T-helper 2 cell (primary cell): ENCODE results near the gene HIVEP3.

ENCODE experiments used
- DNase-seq, 5 experiments: peaks; one replicate each; pipeline versions ENCODE4 v3.0.0 to v3.0.0-alpha.2; 2012 to 2022

The HIVEP3 gene

DNA sequence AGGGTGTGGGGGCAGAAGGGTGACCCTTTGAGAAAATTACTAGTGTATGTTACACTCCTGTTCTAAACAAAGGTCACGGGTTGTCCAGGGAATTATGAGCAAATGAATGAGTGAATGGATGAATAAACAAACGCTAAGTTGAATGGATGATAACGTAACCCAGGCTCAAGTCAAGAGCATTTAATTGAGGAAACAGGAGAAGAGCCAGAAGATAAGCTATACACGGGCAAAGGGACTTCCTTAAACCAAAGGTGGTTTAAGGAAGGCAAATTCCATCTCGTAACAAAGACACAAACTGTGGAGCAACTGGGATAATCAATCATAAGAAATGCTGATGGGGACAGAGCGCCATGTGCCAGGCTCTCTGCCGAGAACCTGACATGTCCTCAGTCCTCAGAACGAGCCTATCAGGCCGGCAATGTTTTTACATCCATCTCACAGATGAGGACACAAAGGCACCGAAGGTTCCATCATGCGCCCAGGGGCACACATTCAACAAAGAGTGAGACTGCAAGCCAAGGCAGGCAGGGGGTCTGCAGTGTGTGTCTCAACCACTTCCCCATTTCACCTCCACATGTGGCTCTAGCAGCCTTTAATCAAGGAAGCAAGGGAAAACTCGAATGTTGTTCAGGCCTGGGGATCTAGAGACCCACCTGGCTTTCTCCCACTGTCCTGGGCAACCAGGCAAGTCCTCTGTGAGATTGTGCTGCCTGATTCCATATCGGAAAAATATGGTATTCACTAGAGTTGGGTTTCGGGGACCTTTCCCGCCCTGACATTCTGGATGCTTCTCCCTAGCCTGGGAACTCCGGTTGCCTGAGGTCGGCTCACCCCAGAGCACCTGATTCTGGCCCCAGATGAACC, 307.4 kb downstream of the HIVEP3 start:
- DNase-seq, result no peak

DNA sequence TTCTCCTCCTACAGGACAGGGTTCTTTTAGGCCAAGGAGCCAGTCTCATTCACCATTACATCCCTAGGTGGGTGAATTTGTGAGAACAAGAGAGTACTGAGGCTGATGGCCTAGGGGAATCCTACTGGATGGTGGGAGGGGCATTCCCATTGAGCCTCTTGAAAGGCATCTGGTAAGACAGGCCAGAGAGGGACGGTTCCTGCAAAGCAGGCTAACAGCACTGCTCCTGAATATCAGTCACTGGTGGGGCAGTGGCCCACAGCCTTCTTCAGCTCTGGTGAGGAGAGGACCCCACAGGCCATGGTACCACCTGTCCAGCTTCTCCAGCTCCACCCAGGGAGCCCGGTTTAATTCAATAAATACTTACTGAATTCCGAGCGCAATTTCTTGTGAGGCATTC, 308.4 kb downstream of the HIVEP3 start:
- DNase-seq, result no peak

DNA sequence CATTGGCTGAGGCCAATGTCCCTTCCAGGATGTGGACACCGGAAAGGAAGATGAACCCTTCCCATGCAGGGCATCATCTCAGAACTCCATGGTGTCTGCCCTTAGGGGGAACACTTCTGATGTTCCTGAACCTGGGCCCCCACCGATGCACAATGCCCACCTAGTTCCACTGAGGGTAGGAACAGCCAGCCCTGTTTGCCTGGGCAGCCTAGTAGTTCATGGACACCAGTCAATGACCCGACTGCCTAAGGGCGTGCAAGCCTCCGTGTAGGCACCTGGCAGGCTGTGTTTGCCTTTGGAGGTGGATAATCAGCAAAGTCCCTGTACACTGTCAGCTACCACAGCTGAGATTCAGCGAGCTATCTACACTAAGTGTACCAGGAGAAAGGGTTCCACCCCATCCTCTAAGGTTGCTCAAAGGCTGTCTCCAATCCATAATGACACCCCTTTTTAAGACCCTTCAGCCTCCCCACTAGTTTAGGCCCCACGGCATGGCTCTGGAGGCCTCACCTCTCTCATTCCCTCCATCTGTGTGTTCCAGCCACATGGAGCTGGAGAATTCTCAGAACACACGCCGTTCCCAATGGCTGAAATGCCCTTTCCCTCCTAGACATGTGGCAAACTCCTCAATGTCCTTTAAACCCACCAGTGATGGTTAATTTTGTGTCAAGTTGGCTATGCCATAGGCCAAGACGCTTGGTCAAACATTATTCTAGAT, 309.4 kb downstream of the HIVEP3 start:
- DNase-seq, result no peak

DNA sequence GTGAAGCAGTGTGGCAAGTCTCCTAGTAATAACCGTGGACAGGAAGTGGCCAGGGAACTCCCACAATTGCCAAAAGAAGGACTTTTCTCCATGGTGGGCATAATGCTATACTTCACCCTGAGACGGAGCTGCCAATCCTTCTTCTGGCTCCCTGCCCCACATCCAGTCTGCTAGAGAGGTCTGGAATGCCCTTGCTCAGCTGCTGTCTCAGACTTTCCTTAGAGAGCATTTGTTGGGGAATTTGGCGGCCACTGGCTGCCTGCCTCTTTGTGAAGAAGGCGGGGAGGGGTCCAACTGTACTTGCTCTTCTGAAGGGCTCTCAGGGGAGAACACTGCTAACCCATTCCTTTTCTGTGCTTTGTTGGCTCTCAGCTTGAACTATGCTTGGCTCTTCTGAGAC, 310.5 kb downstream of the HIVEP3 start:
- DNase-seq, result no peak

DNA sequence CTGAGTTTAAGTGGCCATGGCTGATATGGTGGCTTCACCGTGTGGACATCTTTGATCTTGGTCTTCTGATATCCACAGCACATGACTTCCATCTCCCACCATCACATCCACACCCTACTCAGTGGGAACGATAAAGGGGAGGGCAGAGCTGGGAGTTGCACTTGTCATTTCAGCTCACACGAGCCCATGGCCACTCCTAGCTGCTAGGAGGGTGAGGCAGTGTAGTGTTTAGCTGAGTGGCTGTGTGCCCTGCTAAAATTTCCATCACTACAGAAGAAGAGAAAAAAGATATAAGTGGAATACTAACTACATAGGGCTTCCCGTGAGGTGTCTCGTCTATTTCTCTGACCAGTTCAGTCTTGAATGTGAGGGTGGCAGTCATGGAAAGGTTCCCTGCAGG, 310.9 kb downstream of the HIVEP3 start:
- no peak for DNase-seq

DNA sequence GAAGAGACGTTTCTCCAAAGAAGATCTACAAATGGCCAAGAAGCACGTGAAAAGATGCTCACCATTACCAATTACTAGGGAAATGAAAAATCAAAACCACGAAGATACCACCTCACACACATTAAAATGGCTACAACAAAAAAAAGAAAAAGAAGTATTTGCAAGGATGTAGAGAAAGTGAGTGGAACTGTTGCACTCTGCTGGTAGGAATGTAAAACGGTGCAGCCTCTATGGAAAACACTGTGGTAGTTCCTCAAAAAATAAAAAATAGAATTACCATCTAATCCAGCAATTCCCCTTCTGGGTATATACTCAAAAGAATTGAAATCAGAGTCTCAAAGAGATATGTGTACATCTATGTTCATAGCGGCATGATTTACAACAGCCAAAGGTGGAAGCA, 318.8 kb downstream of the HIVEP3 start:
- no peak for DNase-seq

DNA sequence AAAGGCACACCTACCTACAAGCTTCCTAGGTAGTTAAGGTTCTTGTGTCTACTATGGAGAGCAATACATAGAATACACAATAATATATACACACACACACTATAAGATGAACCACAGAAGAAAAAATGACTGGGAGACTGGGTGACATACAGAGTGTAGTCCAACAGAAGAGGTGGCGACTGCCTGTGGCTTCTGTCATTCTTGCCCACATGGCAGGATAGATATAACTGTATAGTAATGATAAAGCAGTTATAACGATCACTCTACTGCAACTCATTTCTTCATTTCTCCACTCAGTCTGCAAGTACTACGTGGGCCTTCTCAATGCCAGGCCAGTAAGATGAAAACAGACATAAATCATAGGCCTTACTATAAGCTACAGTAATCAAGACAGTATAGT, 320.4 kb downstream of the HIVEP3 start:
- DNase-seq, result no peak

DNA sequence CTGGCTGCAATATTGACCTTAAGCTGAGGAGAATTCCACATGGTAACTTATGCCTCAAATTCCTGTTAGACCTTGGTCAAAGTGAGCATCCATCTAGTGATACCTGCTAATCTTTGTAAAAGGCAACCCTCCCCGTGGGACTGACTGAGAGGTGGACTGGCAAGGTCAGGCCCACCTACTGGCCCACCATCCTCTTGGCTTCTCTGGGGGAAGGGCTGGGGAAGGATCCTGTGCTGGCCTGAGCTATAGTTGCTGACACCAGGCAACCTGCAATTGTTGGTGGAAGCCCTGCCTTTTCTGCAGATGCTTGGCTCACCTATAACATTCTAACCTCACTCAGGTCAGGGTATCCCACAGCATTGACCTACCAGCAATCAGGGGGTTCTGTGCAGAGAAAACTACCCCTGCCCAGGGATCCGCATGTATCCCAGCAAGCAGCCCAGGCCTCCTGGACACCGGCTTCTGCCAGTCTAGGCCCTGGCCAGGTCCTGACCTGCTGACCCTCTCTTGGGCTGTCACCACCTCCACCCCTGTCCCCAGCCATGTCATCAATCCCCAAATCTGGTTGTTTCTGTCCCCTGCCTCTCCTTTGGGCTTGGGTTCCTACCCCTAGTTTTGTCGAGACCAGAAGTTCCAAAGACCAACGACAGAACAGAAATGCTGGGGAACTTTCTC, 326.1 kb downstream of the HIVEP3 start:
- no peak for DNase-seq

DNA sequence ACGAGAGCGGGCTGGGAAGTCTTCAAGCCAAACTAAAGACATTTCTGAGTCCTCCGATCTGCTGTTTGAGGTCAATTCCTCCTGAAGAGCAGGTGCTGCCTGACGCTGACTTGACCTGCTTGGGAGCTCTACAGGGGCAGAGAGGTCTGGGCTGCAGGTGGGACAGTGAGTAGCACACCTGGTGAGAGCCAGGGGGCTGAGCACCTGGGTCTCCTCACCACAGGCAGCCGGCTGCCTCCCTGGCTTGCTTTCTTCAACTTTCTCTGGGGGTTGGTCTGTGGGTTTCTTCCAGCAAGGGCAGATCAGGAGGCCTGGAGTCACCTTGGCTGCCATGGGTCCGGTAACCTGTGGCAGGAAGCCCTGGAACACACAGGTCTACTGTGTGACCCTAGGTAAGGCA, 326.8 kb downstream of the HIVEP3 start:
- DNase-seq, result no peak

DNA sequence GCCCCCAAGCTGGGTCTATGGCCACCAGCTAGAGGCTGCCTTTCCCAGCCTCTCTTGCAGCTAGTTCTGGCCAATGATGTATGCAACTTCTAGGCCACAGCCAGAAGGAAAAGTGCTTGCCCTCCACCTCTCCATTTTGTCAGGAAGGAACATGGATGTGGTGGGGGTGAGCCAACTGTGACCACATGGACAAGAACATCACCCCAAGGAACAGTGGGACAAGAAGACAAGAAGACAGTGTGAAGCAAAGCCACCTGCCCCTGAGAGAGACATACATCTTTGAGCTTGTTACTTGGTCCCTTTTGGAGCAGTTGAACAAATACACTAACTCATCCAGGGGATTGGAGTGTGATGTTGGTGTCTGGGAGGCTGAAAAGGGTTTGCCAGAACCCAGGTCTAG, 328.4 kb downstream of the HIVEP3 start:
- DNase-seq, result no peak

DNA sequence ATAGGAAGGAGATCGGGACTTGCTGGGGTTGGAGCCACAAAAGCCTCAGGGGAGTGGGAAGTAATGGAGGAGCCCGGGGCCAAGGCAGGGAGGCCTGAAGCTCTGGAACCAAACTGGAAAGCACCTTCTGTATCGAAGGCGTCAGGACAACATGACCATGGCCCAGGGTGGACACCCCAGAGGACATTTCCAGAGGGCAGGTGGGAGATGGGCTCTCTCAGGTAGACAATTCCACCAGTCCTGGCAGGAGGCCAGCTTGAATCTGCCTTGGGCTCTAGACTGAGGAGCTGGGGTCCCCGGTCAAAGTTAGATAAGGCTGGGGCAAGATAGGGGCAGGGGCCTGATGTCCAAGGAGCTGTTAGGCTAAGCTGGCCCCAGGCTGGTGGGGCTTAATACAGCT, 329.3 kb downstream of the HIVEP3 start:
- DNase-seq, result no peak

DNA sequence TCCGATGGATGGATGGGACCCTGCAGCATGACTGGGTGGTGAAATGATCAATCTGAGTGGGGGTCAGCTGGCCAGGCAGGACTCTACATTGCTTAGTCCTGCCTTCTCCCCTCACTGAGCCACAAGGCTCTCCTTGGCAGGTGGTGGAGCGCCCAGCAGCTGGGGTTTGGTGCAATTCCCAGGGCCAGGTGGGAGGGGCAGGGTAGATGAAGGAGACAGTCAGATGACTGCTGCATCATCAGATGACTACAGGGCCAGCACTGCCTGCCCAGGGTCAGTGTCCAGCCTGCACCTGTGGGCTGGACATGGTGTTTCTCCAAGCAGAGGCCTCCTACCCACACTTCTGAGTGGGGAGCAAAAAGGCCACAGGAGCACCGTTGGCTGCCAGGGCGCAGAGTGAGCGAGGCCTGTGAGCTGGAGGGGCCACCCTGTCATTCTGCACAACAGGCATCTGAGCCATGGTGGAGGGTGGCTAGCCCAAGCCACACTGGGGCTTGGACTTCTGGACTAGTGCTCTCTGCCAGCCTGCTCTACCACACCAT, 330.3 kb downstream of the HIVEP3 start:
- no peak for DNase-seq

DNA sequence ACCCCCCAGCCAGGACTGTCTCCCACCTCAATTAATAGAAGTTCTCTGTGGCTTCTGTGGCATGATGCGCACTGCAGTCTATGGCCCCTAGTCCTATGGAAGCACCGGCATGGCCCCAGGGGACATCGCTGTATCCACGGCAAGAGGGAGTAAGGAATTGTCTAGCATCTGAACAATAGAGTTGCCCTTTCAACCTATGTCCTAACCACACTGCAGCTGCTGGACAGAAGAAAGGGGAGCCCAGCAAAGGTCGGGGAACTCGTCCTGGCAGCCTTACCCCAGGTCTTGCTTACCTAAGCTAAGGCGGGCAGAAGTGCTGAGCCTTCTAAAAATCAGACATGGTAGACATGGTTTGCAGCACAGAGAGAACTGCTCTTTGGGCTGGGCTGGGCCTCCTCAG, 330.9 kb downstream of the HIVEP3 start:
- DNase-seq, result no peak

DNA sequence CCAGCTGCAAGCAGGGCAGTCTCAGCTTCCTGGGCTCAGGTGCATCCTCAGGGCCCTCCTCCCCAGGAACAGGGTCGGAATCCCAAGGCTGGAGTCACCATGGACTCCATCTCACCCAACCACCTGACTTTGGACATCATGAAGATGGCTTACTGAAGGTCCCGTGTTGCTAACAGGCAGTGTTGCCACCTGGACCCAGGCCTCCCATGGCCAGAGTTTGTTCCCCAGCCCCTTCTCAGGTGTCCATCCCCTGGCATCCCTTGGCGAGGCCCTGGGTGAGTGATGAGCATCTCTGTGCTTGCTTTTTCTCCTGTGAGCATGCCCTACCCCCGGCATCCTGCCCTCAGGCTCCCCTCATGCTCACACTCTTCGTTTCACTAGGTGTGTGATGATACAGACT, 332.5 kb downstream of the HIVEP3 start:
- DNase-seq, result no peak

DNA sequence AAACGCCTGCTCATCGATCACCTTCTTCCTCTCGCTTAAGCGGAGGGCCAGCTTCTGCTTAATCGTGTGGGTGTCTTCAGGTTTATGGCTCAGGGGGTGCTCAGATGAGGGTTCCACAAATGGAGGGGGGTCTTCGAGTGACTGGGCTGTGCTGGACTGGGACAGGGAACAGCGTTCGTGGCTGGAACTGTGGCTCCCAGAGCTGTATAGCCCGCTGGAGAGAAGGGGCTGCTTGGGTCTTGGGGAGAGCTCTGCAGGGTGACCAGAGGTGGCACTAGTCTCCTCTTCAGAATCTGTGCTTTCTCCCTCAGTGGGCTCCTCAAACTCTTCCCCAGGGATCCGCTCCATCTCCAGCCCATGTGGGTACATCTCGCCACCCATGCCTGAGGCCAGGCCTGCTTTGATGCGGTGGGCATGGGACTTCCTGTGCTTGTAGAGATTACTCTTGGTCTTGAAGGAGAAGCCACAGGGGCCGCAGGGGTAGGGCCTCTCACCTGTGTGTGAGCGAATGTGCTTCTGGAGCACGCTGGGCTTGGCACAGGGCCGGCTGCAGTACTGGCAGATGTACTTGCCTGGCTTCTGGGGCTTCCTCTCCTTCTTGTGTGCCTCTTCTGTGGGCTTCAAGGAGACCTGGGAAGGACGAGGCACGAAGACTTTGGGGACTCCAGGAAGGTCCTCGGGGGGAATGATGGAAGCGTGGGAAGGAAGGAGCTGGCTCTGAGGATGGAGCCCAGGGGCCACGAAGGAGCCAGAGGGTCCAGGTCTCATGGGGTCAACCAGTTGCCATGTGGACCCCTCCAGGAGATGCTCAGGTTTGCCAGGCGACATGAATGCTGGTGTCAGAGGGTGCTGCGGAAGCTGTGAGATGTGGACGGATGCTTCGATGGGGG, 334.8 kb downstream of the HIVEP3 start:
- no peak for DNase-seq

DNA sequence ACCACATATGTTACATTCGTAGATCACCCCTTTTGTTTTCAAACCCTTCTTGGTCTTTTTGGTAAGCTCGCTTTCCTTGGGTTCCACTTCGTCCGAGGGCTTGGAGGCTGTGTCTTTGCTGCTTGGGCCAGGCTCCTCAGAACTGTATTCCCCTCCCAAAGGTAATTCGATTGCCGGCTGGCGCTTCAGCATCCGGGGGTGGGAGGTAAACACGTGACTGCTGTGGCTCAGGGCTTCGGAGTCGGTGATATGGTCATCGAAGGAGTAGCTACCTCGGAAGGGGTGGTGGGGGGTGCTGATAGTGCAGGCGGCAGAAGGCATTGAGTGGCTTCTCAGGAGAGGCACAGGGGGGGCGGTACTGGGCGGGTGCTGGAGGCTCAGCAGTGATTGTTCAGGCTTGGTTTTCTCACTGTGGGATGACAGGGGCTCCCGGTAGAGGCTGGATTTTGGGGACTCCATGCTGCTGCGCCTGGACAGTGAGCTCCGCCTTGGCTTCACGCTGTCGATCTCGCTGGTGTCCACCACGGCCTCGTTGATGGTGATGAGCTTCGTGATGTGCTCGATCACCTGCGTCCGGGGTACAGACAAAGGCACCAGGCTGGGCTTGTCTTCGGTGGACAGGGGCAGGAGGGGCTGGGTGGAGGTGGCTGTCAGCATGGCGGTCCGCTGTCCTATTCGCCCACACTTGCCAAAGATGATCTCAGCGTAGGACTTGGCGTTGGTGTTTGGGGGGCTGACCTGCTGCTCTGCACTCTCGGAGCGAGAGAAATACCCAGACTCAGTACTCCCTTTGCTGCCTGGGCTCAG, 335.7 kb downstream of the HIVEP3 start:
- DNase-seq, result no peak

DNA sequence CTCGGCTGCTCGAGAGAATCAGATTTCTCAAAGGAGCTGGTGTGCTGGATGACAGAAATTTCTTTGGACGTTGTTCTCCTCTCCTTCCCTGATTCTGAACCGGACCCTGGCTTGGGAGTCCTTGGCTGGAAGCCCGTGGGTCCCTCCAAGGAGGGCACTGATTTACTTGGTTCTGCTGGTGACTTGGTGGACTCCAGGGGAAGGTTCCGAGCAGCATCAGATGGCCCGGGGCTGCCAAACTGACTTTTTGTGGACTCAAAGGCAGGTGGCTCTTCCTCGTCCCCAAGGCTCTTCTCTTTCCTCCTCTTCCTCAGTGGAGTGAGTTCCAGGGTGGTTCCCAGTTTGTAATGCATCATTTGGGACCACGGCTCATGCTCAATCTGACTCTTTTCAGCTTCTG, 336.4 kb downstream of the HIVEP3 start:
- no peak for DNase-seq

DNA sequence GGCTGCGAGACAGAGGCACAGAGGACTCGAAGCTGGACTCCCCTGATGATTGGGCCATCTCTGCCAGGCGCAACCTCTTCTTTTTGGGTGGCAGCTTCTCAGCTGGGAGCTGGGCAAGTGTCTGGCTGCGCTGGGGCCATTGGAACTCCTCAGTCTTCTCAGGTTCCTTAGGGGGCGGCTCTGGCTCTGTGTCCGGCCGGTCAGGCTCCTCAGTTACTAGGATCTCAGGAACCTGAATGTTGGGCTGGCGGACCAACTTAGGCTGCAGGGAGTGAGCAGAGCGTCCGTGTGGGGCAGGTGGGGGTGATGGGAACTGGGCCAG, 336.8 kb downstream of the HIVEP3 start:
- no peak for DNase-seq

DNA sequence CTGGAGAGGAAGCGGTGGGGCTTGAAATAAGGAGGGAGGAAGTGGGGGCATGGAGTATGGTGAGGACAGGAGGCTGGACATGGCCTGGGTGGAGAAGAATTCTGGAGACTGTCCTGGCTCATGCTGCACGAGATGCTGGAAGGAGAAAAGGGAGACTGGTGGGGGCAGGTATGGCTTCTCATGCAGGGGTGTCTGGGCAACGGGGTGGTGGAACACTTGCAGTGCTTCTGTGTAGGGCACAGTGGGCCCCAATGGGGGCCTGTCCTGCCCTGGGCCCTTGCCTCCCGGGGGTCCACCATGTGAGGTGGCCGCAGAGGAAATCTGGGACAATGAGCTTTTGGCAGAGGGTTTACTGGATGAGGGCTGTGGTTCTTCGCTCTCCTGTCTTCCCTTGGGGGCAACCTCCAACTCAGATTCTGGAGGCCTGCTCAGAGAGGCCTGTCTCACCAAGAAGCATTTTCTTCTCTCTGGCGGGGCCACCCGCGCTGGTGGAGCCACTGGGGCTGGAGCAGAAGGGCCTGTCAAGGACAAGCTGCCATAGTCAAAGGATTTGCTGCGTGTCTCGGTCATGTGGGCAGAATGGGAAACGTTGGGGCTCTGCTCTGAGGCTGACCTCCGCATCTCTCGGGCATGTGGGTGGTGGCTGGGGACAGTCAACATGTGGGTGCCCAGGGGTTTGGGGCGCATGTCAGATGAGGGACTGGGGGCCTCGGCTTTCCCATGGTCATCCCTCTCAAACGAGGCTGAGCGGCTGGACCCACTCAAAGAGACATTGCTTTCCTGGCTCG, 337.3 kb downstream of the HIVEP3 start:
- no peak for DNase-seq

DNA sequence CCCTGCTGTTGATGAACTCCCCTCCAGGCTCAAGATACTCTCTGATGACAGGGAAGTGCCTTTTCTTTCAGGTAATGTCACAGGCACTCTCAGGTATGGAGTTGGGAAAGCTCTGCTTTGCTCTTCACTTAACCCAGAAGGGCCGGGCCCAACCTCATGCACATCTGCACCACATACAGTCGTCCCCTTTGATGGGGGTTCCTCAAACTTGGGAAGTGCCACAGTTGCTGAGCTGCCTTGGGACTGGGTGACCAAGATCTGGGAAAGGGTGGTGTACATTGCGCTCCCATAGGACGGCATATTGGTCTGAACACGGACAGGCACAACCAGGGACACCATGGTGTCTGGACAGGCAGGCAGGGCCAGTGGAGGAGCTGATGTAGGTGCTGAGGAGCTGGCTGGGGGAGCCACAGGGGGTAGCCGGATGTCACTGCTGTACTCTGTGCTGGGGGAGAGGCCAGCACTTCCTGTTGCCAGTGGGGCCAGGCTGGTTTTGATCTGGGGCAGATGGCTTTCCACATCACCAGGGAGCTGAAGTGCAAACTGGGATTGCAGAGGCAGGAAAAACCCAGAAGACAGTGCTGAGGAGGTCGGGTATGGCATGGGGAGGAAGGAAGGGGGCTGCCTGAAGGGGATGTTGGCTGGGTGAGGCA, 338.1 kb downstream of the HIVEP3 start:
- DNase-seq, result no peak
